Right ventricle myocardium inferior (tissue), 1 donor: Measurements from ENCODE around the gene CCDC69. TPM values are rescaled to one million over a fixed set of nuclear protein-coding genes. Genes with fewer than 3 reads are reported as not detected.

Experiments used
- ATAC-seq: fragments of 200-7000 bp; cut with Tn5 transposase; one replicate; pipeline ENCODE4 v1.9.1; 2020; ENCODE audit warnings: mild to moderate bottlenecking, moderate library complexity
- DNase-seq: peaks from one replicate; pipeline ENCODE4 v3.0.0; 2021; ENCODE audit errors: missing footprints
- intact Hi-C: fragments of 100-400 bp; cut with DNase I; formaldehyde crosslinking; loops from one replicate; pipeline ENCODE4 v1.11.0; 2022
- total RNA-seq: library from RNA; stranded (reverse); fragmentation: NEBNext Ultra II Directional; extraction: Animal tissue kit (Norgen Biotek cat#: 25700); gene quantifications from one replicate; pipeline ENCODE4 v1.2.1, GENCODE V29; 2021
- donor health status: DM: no; HTN: yes; CAD: no; lungs with severe emphysema.

Gene CCDC69
- total RNA-seq, 1 donor from 2014 or later: 181 TPM

DNA sequence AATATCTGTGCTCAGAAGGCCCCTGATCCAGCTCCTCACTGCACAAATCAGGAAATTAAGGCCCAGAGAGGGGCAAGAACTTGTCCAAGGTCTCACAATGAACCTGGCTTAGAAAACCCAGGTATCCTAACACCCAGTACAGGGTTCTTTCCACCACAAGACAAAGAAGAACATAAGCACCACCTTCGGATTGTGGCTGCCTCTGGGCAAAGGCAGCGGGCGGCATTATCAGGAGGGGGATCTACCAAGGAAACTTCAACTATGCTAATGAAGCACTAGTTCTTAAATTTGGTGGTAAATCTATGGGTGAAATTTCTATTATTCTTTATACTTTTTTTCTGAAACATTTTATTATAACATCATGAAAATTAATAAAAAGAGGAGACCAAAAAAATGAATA lies 84.2 kb downstream of the CCDC69 start:
- DNase-seq: no peak
- ATAC-seq: no peak
- intact Hi-C loops: no loop called here

DNA sequence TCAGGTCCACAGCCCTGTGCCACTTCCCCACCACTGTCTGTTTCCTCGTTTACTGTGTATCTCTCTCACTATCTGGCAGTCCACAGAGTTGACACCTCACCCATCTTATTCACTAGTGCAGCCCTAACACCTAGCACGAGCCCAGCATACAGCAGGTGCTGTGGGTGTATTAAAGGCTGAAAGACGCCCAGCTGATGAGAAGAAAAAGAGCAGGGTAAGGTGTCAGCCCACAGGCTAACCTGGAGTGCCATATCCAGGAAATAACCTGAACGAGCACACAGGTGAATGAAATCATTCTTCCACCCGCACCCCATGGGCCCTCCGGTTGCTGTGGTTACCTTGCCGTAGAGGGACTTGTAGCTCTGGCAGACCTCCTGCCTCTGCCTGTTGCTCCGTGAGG lies 84.9 kb downstream of the CCDC69 start:
- DNase-seq (no peak), ATAC-seq (no peak)
- intact Hi-C loops: no loop called here

DNA sequence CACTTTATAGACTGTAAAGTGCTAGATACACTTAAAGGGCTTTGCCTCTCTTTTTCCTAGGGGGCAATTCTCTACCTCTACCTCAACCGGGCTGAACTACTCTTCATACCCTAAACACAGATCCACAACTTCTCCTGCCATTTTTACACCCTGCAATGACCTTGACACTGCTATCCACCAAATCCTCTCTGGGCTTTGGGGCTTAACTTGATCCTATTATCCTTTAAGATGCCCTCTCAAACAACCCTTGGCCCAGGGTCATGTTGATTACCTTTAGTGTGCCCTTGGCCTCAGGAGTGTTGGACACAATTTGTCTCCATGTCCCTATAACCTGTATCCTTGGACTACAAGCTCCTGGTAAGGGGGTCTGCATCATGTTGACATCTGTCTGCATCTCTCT lies 85.8 kb downstream of the CCDC69 start:
- ATAC-seq: no peak
- intact Hi-C loops: no loop called here
- no peak for DNase-seq

DNA sequence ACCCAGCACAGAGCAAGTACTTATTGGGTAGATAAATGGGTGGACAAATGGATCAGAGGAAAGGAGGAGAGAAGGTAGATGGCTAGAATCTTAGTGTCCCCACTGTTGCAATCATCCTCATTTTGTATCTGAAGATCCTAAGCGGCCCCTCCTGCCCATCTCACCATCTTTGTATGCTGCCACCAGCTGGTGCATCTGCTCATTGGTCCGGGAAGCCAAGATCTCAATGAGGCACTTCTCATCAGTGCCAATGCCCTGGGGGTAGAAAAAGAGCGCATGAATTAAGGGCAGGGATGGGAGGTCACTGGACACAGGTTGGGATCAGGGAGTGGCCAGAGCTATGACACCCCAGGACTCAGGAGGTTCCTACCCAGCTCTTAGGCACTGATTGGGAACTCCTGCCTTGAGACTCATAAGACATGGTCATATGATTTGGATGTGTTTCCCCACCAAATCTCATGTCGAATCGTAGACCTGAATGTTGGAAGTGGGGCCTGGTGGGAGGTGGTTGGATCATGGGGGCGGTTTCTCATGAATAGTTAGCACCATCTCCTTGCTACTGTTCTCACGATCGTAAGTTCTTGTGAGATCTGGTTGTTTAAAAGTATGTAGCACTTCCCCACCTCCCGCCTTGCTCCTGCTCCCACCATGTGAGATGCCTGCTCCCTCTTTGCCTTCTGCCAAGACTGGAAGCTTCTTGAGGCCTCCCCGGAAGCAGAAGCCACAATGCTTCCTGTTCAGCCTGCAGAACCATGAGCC lies 86.6 kb downstream of the CCDC69 start:
- intact Hi-C loops: no loop called here
- ATAC-seq (no peak), DNase-seq (no peak)

DNA sequence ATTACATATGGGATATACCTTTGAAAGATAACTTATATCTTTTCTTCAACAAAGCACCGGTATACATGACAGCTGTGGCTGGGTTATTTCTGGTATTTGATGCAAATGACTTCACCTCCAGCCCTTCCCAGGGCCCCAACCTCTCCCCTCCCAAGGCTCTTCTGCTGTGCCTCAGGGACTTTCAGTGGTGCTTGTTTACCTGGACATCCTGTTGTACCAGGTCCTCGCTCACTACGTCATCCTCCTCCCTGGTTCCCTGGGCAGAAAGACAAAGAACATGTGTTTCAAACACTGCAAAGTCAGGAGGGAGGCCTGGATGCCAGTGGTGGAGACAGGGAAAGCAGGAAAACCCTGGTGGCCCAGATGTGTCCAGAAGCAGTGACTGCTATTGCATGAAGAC lies 89.7 kb downstream of the CCDC69 start:
- no peak for DNase-seq
- intact Hi-C loops: no loop called here

DNA sequence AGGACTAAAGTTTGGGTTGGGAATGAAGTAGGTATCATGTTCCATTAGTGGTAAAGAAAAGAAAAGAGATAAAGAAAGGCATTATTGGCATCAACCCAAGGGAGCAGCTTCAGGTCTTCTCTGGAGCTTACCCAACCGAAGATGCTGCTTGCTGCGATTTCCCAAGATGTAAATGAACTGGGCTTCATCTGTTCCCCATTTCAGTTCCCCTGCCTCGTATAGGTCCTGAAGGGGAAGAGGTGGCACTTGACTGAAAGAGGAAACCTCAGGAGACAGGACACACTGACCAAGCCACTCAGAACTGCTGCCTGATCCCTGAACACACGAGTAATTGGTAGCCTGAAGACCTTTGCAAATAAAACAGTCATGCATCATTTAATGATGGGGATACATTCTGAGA lies 90.9 kb downstream of the CCDC69 start:
- DNase-seq (no peak), ATAC-seq (no peak)
- intact Hi-C loops: no loop called here

More for the DNA sequence above, 89.7 kb downstream of the CCDC69 start:
- ATAC-seq: no peak

Other genes starting within 250 kb of the CCDC69 start
- 627 TPM for gene GPX3, start 203.5 kb downstream of the CCDC69 start, total RNA-seq
- gene TNIP1, start 143.1 kb downstream of the CCDC69 start, total RNA-seq: 114 TPM
- gene ANXA6, start 66.3 kb downstream of the CCDC69 start, total RNA-seq: 222 TPM
- 28.4 TPM for gene GM2A, start 29.1 kb upstream of the CCDC69 start, total RNA-seq
- gene SLC36A3, start 79.7 kb upstream of the CCDC69 start, total RNA-seq: not detected
- gene SLC36A2, start 123.5 kb upstream of the CCDC69 start, total RNA-seq: 0.60 TPM
- gene SLC36A1, start 223.5 kb upstream of the CCDC69 start, total RNA-seq: 5.2 TPM